ENCODE results near the gene TMEM123. TPM values are rescaled to one million over a fixed set of nuclear protein-coding genes. Genes with fewer than 3 reads are reported as not detected.

TMEM123 gene
- total and polyA plus RNA-seq, 2 donors from 2014 or later: 57.0 to 143 TPM

- H3K4me3 ChIP-seq (ENCODE audit: low read length in 3 of 3): no peak overlapping the region
- TF ChIP-seq, protein P1, sequence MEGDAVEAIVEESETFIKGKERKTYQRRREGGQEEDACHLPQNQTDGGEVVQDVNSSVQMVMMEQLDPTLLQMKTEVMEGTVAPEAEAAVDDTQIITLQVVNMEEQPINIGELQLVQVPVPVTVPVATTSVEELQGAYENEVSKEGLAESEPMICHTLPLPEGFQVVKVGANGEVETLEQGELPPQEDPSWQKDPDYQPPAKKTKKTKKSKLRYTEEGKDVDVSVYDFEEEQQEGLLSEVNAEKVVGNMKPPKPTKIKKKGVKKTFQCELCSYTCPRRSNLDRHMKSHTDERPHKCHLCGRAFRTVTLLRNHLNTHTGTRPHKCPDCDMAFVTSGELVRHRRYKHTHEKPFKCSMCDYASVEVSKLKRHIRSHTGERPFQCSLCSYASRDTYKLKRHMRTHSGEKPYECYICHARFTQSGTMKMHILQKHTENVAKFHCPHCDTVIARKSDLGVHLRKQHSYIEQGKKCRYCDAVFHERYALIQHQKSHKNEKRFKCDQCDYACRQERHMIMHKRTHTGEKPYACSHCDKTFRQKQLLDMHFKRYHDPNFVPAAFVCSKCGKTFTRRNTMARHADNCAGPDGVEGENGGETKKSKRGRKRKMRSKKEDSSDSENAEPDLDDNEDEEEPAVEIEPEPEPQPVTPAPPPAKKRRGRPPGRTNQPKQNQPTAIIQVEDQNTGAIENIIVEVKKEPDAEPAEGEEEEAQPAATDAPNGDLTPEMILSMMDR (IDR thresholded peaks at IDR 0.05; ENCODE audit: borderline replicate concordance, extremely low read depth, insufficient read depth): no peak
- no peaks in the 10 kb centered on the region for H3K9me3 ChIP-seq (ENCODE audit: control insufficient read depth in 2 of 3, insufficient read depth in 1 of 3, low read length in 3 of 3)
- peaks cover 0 to 3% (median 0%) of the 10 kb centered on the region in 3 donors for H3K4me1 ChIP-seq (ENCODE audit: control insufficient read depth in 2 of 3, insufficient read depth in 2 of 3, low read depth in 1 of 3, low read length in 3 of 3)
- H3K36me3 ChIP-seq (ENCODE audit: control insufficient read depth in 2 of 3, insufficient read depth in 3 of 3, low read length in 3 of 3): peaks cover 2 to 10% (median 5%) of the 10 kb centered on the region in 3 donors
- no peak for DNase-seq
- intact Hi-C loops (cut with DNase I): no loop called here
- H3K9ac ChIP-seq (ENCODE audit: low read length in 3 of 3): no peak overlapping the region
- no peaks in the 10 kb centered on the region for H3K27me3 ChIP-seq (ENCODE audit: control insufficient read depth, insufficient read depth, low read length)
- no peak overlapping the region for H3K27ac ChIP-seq (ENCODE audit: low read depth in 2 of 2, low read length in 2 of 2)
- FAIRE-seq: no peak
Observed at GRCh38 chr11:102402548-102402947, 50.0 kb downstream of the TMEM123 start.

DNA sequence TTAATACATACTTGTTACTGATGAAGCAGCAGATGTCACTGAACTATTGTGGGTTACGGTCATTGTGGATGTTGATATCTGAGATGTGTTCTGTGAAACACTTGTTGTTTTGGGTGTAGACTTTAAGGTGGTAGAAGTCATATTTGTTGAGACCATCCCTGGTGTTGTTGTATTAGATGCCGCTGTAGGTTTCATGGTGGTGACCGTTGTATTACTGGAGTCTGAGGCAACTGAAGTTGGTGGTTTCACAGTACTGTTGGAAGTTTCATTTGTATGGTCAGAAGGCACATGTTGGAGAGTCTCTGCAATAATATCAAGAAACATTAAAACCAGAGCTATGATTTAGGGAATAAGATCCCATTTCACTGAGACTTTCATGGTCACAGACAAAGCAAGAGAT is 50.7 kb downstream of the TMEM123 start:
- no peak for FAIRE-seq
- peaks cover 2 to 12% (median 5%) of the 10 kb centered on the region in 3 donors for H3K36me3 ChIP-seq (ENCODE audit: control insufficient read depth in 2 of 3, insufficient read depth in 3 of 3, low read length in 3 of 3)
- intact Hi-C loops (cut with DNase I): no loop called here

DNA sequence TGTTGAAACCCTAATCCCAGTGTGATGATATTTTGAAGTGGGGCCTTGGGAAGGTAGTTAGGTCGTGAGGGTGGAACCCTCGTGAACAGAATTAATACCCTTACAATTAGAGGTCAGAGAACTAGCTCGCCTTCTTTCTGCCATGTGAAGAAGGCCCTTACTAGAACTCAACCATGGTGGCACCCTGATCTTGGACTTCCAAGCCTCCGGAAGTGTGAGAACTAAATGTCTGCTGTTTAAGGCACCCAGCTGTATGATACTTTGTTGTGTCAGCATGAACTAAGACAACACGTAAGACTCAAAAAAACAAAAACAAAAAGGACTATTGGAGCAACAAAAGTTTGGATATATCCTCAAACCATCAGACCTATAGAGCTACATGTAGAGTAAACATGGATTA is 52.0 kb downstream of the TMEM123 start:
- DNase-seq: no peak
- Histone ChIP-seq H3K36me3 (ENCODE audit: control insufficient read depth in 2 of 3, insufficient read depth in 3 of 3, low read length in 3 of 3) (peaks cover 2 to 23% (median 5%) of the 10 kb centered on the region in 3 donors), H3K9ac (ENCODE audit: low read length in 3 of 3) (no peak overlapping the region), H3K4me3 (ENCODE audit: low read length in 3 of 3) (no peak overlapping the region), H3K9me3 (ENCODE audit: control insufficient read depth in 2 of 3, insufficient read depth in 1 of 3, low read length in 3 of 3) (no peaks in the 10 kb centered on the region), H3K27me3 (ENCODE audit: control insufficient read depth, insufficient read depth, low read length) (no peaks in the 10 kb centered on the region), H3K4me1 (ENCODE audit: control insufficient read depth in 2 of 3, insufficient read depth in 2 of 3, low read depth in 1 of 3, low read length in 3 of 3) (no peaks in the 10 kb centered on the region), H3K27ac (ENCODE audit: low read depth in 2 of 2, low read length in 2 of 2) (no peak overlapping the region)
- intact Hi-C loops (cut with DNase I): no loop called here
- FAIRE-seq: no peak
- TF ChIP-seq, protein P1 (IDR thresholded peaks at IDR 0.05; ENCODE audit: borderline replicate concordance, extremely low read depth, insufficient read depth): no peak

More for the DNA sequence above, 50.7 kb downstream of the TMEM123 start:
- TF ChIP-seq, protein P1 (IDR thresholded peaks at IDR 0.05; ENCODE audit: borderline replicate concordance, extremely low read depth, insufficient read depth): no peak
- Histone ChIP-seq H3K9me3 (ENCODE audit: control insufficient read depth in 2 of 3, insufficient read depth in 1 of 3, low read length in 3 of 3) (no peaks in the 10 kb centered on the region), H3K9ac (ENCODE audit: low read length in 3 of 3) (no peak overlapping the region), H3K4me1 (ENCODE audit: control insufficient read depth in 2 of 3, insufficient read depth in 2 of 3, low read depth in 1 of 3, low read length in 3 of 3) (peaks cover 0 to 1% (median 0%) of the 10 kb centered on the region in 3 donors), H3K4me3 (ENCODE audit: low read length in 3 of 3) (no peak overlapping the region), H3K27me3 (ENCODE audit: control insufficient read depth, insufficient read depth, low read length) (no peaks in the 10 kb centered on the region), H3K27ac (ENCODE audit: low read depth in 2 of 2, low read length in 2 of 2) (no peak overlapping the region)
- no peak for DNase-seq

GRCh38 chr11:102399189-102399588 is 53.4 kb downstream of the TMEM123 start:
- Histone ChIP-seq H3K4me3 (ENCODE audit: low read length in 3 of 3) (no peak overlapping the region), H3K27me3 (ENCODE audit: control insufficient read depth, insufficient read depth, low read length) (no peaks in the 10 kb centered on the region), H3K36me3 (ENCODE audit: control insufficient read depth in 2 of 3, insufficient read depth in 3 of 3, low read length in 3 of 3) (peaks cover 2 to 28% (median 7%) of the 10 kb centered on the region in 3 donors), H3K9ac (ENCODE audit: low read length in 3 of 3) (no peak overlapping the region), H3K4me1 (ENCODE audit: control insufficient read depth in 2 of 3, insufficient read depth in 2 of 3, low read depth in 1 of 3, low read length in 3 of 3) (no peaks in the 10 kb centered on the region), H3K27ac (ENCODE audit: low read depth in 2 of 2, low read length in 2 of 2) (no peak overlapping the region), H3K9me3 (ENCODE audit: control insufficient read depth in 2 of 3, insufficient read depth in 1 of 3, low read length in 3 of 3) (no peaks in the 10 kb centered on the region)
- FAIRE-seq: no peak
- TF ChIP-seq, protein P1 (IDR thresholded peaks at IDR 0.05; ENCODE audit: borderline replicate concordance, extremely low read depth, insufficient read depth): no peak
- no peak for DNase-seq
- intact Hi-C loops (cut with DNase I): no loop called here
